Mesendoderm (in vitro differentiated cells): Measurements from ENCODE around the gene SLC35F2.

ENCODE experiments used
- DNase-seq: peaks from one replicate; pipeline ENCODE4 v3.0.0; 2013
- H2AK5ac ChIP-seq: 2 replicates; pipeline ENCODE4 v1.6.1; 2013; ENCODE audit warnings: low read length, inconsistent platforms
- H2BK120ac ChIP-seq: 2 replicates; pipeline ENCODE4 v1.6.1; 2013; ENCODE audit warnings: low read depth, mild to moderate bottlenecking, low read length, moderate library complexity, mixed read lengths
- H2BK15ac ChIP-seq: replicated peaks from 2 replicates; pipeline ENCODE4 v1.6.1; 2013; ENCODE audit warnings: low read depth, mild to moderate bottlenecking, moderate library complexity
- H2BK5ac ChIP-seq: 2 replicates; pipeline ENCODE4 v1.6.1; 2013; ENCODE audit warnings: low read length, inconsistent platforms
- H3K18ac ChIP-seq: 2 replicates; pipeline ENCODE4 v1.6.1; 2013; ENCODE audit warnings: mild to moderate bottlenecking, low read length, mixed read lengths
- H3K23ac ChIP-seq: one replicate; pipeline ENCODE4 v1.6.1; 2013; ENCODE audit warnings: low read length
- H3K27ac ChIP-seq: 2 replicates; pipeline ENCODE4 v1.5.1; 2013; ENCODE audit warnings: low read depth, mild to moderate bottlenecking, inconsistent platforms, low read length, moderate library complexity
- H3K27me3 ChIP-seq: 2 replicates; pipeline ENCODE4 v1.6.1; 2013; ENCODE audit warnings: low read length, control low read depth, mild to moderate bottlenecking, inconsistent platforms; ENCODE audit not compliant: insufficient read depth, poor library complexity
- H3K36me3 ChIP-seq: 2 replicates; pipeline ENCODE4 v1.6.1; 2013; ENCODE audit warnings: low read length, inconsistent platforms; ENCODE audit not compliant: control insufficient read depth, insufficient read depth
- H3K4ac ChIP-seq: one replicate; pipeline ENCODE4 v1.6.1; 2013; ENCODE audit warnings: low read depth, mild to moderate bottlenecking, low read length, moderate library complexity
- H3K4me1 ChIP-seq: 2 replicates; pipeline ENCODE4 v1.6.1; 2013; ENCODE audit warnings: low read depth, low read length, inconsistent platforms; ENCODE audit not compliant: control insufficient read depth
- H3K4me2 ChIP-seq: 2 replicates; pipeline ENCODE4 v1.6.1; 2013; ENCODE audit warnings: low read length
- H3K4me3 ChIP-seq: 2 replicates; pipeline ENCODE4 v1.5.1; 2013; ENCODE audit warnings: mild to moderate bottlenecking, low read length
- H3K56ac ChIP-seq: one replicate; pipeline ENCODE4 v1.6.1; 2013; ENCODE audit warnings: low read length
- H3K79me1 ChIP-seq: 2 replicates; pipeline ENCODE4 v1.6.1; 2013; ENCODE audit warnings: low read length, inconsistent platforms
- H3K79me2 ChIP-seq: 2 replicates; pipeline ENCODE4 v1.6.1; 2013; ENCODE audit warnings: mild to moderate bottlenecking, low read length; ENCODE audit not compliant: control insufficient read depth, insufficient read depth
- H3K9ac ChIP-seq: 2 replicates; pipeline ENCODE4 v1.6.1; 2013; ENCODE audit warnings: low read length, inconsistent platforms
- H4K5ac ChIP-seq: one replicate; pipeline ENCODE4 v1.6.1; 2013; ENCODE audit warnings: low read length
- H4K8ac ChIP-seq: one replicate; pipeline ENCODE4 v1.6.1; 2013; ENCODE audit warnings: low read depth, mild to moderate bottlenecking, control low read depth, low read length, moderate library complexity
- WGBS: extraction: QIAGEN DNeasy Blood & Tissue Kit; methylation state at CpG from one replicate; pipeline ENCODE4 v1.1.7; 2013; ENCODE audit warnings: low lambda C conversion rate, missing lambda C conversion rate; ENCODE audit not compliant: insufficient coverage; ENCODE audit errors: extremely low coverage; 5-methylcytosine and 5-hydroxymethylcytosine counted together

The SLC35F2 gene

GRCh38 chr11:107792049-107792443 lies 66.5 kb downstream of the SLC35F2 start:
- Histone ChIP-seq H3K27ac (no peak overlapping the region), H3K4ac (no peak overlapping the region), H3K56ac (no peak overlapping the region), H2BK15ac (no peak overlapping the region), H2BK5ac (no peak overlapping the region), H3K79me2 (no peaks in the 10 kb centered on the region), H3K18ac (no peak overlapping the region), H3K79me1 (no peaks in the 10 kb centered on the region), H3K27me3 (no peaks in the 10 kb centered on the region), H3K36me3 (no peaks in the 10 kb centered on the region), H3K23ac (no peak overlapping the region), H4K8ac (no peak overlapping the region), H3K9ac (no peak overlapping the region), H2AK5ac (no peak overlapping the region), H4K5ac (no peak overlapping the region), H2BK120ac (no peak overlapping the region), H3K4me3 (no peak overlapping the region), H3K4me2 (no peak overlapping the region), H3K4me1 (no peaks in the 10 kb centered on the region)
- no peak for DNase-seq
- no CpG with 5 or more reads among the region's 5 CpGs for WGBS

DNA sequence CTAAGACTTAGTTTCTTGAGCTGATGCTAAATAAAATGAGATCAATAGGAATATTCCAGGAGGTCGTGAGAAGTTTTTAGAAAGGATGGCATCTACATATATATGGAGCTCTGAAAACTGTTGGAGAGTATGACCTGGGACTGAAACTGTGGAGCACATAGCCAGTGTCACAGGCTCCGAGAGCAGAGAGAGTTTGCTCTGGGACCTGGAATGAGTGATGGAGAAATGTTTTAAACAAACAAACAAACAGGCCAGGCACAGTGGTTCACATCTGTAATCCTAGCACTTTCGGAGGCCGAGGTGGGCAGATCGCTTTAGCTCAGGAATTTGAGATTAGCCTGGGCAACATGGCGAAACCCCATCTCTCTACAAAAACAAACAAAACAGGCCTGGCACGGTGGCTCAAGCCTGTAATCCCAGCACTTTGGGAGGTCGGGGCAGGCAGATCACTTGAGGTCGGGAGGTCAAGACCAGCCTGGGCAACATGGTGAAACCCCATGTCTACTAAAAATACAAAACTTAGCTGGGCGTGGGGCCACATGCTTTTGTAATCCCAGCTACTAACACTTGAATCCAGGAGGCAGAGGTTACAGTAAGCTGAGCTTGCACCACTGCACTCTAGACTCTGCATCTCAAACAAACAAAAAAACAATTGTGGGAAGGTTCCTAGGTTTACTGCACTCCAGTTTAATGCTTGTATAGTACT lies 67.1 kb downstream of the SLC35F2 start:
- no peaks in the 10 kb centered on the region for H3K4me1 ChIP-seq
- no peak overlapping the region for H3K4ac ChIP-seq
- H3K4me2 ChIP-seq, result no peak overlapping the region
- H3K4me3 ChIP-seq, result no peak overlapping the region
- H3K56ac ChIP-seq, result no peak overlapping the region
- H2BK5ac ChIP-seq, result no peak overlapping the region
- H3K36me3 ChIP-seq, result no peaks in the 10 kb centered on the region
- H2AK5ac ChIP-seq, result no peak overlapping the region
- H3K79me1 ChIP-seq, result no peaks in the 10 kb centered on the region
- no peak overlapping the region for H3K23ac ChIP-seq
- WGBS, result no CpG with 5 or more reads among the region's 10 CpGs
- no peak overlapping the region for H4K8ac ChIP-seq
- no peak for DNase-seq
- no peak overlapping the region for H3K18ac ChIP-seq
- no peak overlapping the region for H3K9ac ChIP-seq
- H3K27ac ChIP-seq, result no peak overlapping the region
- H3K79me2 ChIP-seq, result no peaks in the 10 kb centered on the region
- H2BK15ac ChIP-seq, result no peak overlapping the region
- H3K27me3 ChIP-seq, result no peaks in the 10 kb centered on the region
- H2BK120ac ChIP-seq, result no peak overlapping the region
- no peak overlapping the region for H4K5ac ChIP-seq

DNA sequence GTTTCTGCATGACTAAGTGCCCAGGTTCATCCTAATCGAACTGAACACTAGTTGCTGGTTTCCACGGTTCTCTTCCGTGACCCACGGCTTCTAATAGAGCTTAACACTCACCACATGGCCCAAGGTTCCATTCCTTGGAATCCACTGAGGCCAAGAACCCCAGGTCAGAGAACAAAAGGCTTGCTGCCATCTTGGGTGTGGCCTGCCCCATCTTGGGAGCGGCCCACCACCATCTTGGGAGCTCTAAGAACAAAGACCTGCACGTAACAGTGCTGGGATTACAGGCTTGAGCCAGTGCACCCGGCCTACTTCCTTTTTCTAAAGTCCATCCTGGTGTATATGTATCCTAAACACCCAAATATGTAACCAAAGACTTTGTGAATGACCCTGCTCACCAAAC lies 68.8 kb downstream of the SLC35F2 start:
- WGBS, result no CpG with 5 or more reads among the region's 7 CpGs
- Histone ChIP-seq H3K56ac (no peak overlapping the region), H3K79me2 (no peaks in the 10 kb centered on the region), H2BK5ac (no peak overlapping the region), H2BK15ac (no peak overlapping the region), H2BK120ac (no peak overlapping the region), H3K4me3 (no peak overlapping the region), H3K18ac (no peak overlapping the region), H3K27me3 (no peaks in the 10 kb centered on the region), H3K36me3 (no peaks in the 10 kb centered on the region), H3K27ac (no peak overlapping the region), H3K79me1 (no peaks in the 10 kb centered on the region), H4K5ac (no peak overlapping the region), H3K4me2 (no peak overlapping the region), H4K8ac (no peak overlapping the region), H2AK5ac (no peak overlapping the region), H3K9ac (no peak overlapping the region), H3K4me1 (no peaks in the 10 kb centered on the region), H3K4ac (no peak overlapping the region), H3K23ac (no peak overlapping the region)
- DNase-seq, result no peak

GRCh38 chr11:107787733-107788132 lies 70.9 kb downstream of the SLC35F2 start:
- Histone ChIP-seq H2AK5ac (no peak overlapping the region), H3K27me3 (no peaks in the 10 kb centered on the region), H3K56ac (no peak overlapping the region), H3K4ac (no peak overlapping the region), H3K23ac (no peak overlapping the region), H3K36me3 (no peaks in the 10 kb centered on the region), H2BK5ac (no peak overlapping the region), H3K4me3 (no peak overlapping the region), H3K4me1 (no peaks in the 10 kb centered on the region), H4K8ac (no peak overlapping the region), H3K9ac (no peak overlapping the region), H3K79me2 (no peaks in the 10 kb centered on the region), H3K18ac (no peak overlapping the region), H4K5ac (no peak overlapping the region), H2BK120ac (no peak overlapping the region), H3K4me2 (no peak overlapping the region), H2BK15ac (no peak overlapping the region), H3K79me1 (no peaks in the 10 kb centered on the region), H3K27ac (no peak overlapping the region)
- DNase-seq, result peak; percentile 37
- WGBS, result no CpG with 5 or more reads among the region's 5 CpGs

GRCh38 chr11:107785401-107785800 lies 73.2 kb downstream of the SLC35F2 start:
- Histone ChIP-seq H2BK15ac (no peak overlapping the region), H3K18ac (no peak overlapping the region), H4K8ac (no peak overlapping the region), H3K36me3 (no peaks in the 10 kb centered on the region), H3K23ac (no peak overlapping the region), H3K79me2 (no peaks in the 10 kb centered on the region), H3K9ac (no peak overlapping the region), H3K79me1 (no peaks in the 10 kb centered on the region), H3K4me2 (no peak overlapping the region), H3K4ac (no peak overlapping the region), H4K5ac (no peak overlapping the region), H3K27me3 (no peaks in the 10 kb centered on the region), H2AK5ac (no peak overlapping the region), H2BK5ac (no peak overlapping the region), H3K27ac (no peak overlapping the region), H3K4me3 (no peak overlapping the region), H2BK120ac (no peak overlapping the region), H3K56ac (no peak overlapping the region), H3K4me1 (no peaks in the 10 kb centered on the region)
- no peak for DNase-seq
- WGBS, result no CpG with 5 or more reads among the region's 5 CpGs

GRCh38 chr11:107783121-107783520 lies 75.5 kb downstream of the SLC35F2 start:
- Histone ChIP-seq H3K4me3 (no peak overlapping the region), H3K27ac (no peak overlapping the region), H3K9ac (no peak overlapping the region), H2BK15ac (no peak overlapping the region), H3K27me3 (no peaks in the 10 kb centered on the region), H3K4ac (no peak overlapping the region), H4K5ac (no peak overlapping the region), H3K56ac (no peak overlapping the region), H2BK5ac (no peak overlapping the region), H3K18ac (no peak overlapping the region), H2BK120ac (no peak overlapping the region), H2AK5ac (no peak overlapping the region), H3K23ac (no peak overlapping the region), H3K4me1 (no peaks in the 10 kb centered on the region), H3K4me2 (no peak overlapping the region), H3K36me3 (no peaks in the 10 kb centered on the region), H3K79me2 (no peaks in the 10 kb centered on the region), H3K79me1 (no peaks in the 10 kb centered on the region), H4K8ac (no peak overlapping the region)
- DNase-seq, result no peak
- WGBS, result no CpG with 5 or more reads among the region's 4 CpGs
